Measurements from ENCODE around the gene MVD.

- TF ChIP-seq CTCF (IDR thresholded peaks at IDR 0.05) (no peak), POLR2A (IDR thresholded peaks at IDR 0.05) (no peak), EP300 (IDR thresholded peaks at IDR 0.05) (no peak)
Measured at GRCh38 chr16:88613911-88614817, 48.7 kb downstream of the MVD start.

All from tibial nerve (tissue), 4 donors.